ENCODE measurements around the gene HES7.

GRCh38 chr17:8138374-8138671 is 14.4 kb upstream of the HES7 start:
- TF ChIP-seq CTCF (IDR thresholded peaks at IDR 0.05) (no peak), POLR2A (IDR thresholded peaks at IDR 0.05) (no peak)
